K562 (cell line): ENCODE results near the gene TNIK. TPM values are rescaled to one million over a fixed set of nuclear protein-coding genes. Genes with fewer than 3 reads are reported as not detected.
A peak's percentile ranks its signal among the peaks of the same experiment; 100 is the strongest.

ENCODE experiments used
- ARID1B ChIP-seq: fragments of 450-650 bp; IDR thresholded peaks from 2 replicates; pipeline ENCODE4 v1.6.1; 2016; ENCODE audit warnings: antibody characterized with exemption, mild to moderate bottlenecking, inconsistent platforms
- ARID3B ChIP-seq: fragments of 250-450 bp; sonication (Bioruptor Pico); IDR thresholded peaks from 2 replicates; pipeline ENCODE4 v1.4.0; 2020; ENCODE audit warnings: borderline replicate concordance
- ID3 ChIP-seq, 2 experiments: fragments of 250-450 bp in 1 of 2; fragments of 450-650 bp in 1 of 2; sonication (Bioruptor Pico) in 1 of 2; IDR thresholded peaks; 2 replicates each; pipeline versions ENCODE4 v1.6.1 to v1.8.0; 2016 to 2021; ENCODE audit warnings: mild to moderate bottlenecking in 2 of 2, moderate library complexity in 2 of 2, missing compliant biosample characterization in 1 of 2, missing genetic modification characterization in 1 of 2
- IRF2 ChIP-seq: sonication (generic); formaldehyde crosslinking; IDR thresholded peaks from 2 replicates; pipeline ENCODE4 v1.8.1; 2022; ENCODE audit warnings: mild to moderate bottlenecking, missing genetic modification reagents
- KDM2B ChIP-seq: fragments of 250-450 bp; sonication (Bioruptor Pico); IDR thresholded peaks from 2 replicates; pipeline ENCODE4 v1.8.0; 2021; ENCODE audit warnings: mild to moderate bottlenecking, moderate library complexity
- NR2C2 ChIP-seq, 2 experiments: fragments of 200-800 bp in 1 of 2; sonication (Bioruptor generic) in 1 of 2; sonication (generic) in 1 of 2; formaldehyde crosslinking in 1 of 2; IDR thresholded peaks; 2 replicates each; pipeline versions ENCODE4 v1.6.1 to v1.8.0; 2016 to 2022; ENCODE audit warnings: mild to moderate bottlenecking in 1 of 2, missing compliant biosample characterization in 1 of 2, missing genetic modification characterization in 1 of 2, missing genetic modification reagents in 1 of 2
- RNF2 ChIP-seq: sonication (generic); IDR thresholded peaks from 2 replicates; pipeline ENCODE4 v1.6.1; 2016
- TAL1 ChIP-seq: fragments of 450-650 bp; IDR thresholded peaks from 2 replicates; pipeline ENCODE4 v1.6.1; 2016; ENCODE audit warnings: mild to moderate bottlenecking
- XRCC4 ChIP-seq: IDR thresholded peaks from one replicate; pipeline ENCODE4 v1.6.1; 2011; ENCODE audit not compliant: insufficient read depth, insufficient read length; ENCODE audit errors: extremely low read depth
- ZBTB34 ChIP-seq: fragments of 250-450 bp; sonication (Bioruptor Pico); IDR thresholded peaks from 2 replicates; pipeline ENCODE4 v1.8.0; 2021; ENCODE audit warnings: mild to moderate bottlenecking, moderate library complexity
- ZKSCAN8 ChIP-seq: fragments of 200-800 bp; sonication (Bioruptor generic); IDR thresholded peaks from 2 replicates; pipeline ENCODE4 v1.6.1; 2016; ENCODE audit warnings: missing genetic modification characterization, missing compliant biosample characterization
- ZNF143 ChIP-seq: sonication (generic); formaldehyde crosslinking; IDR thresholded peaks from 2 replicates; pipeline ENCODE4 v1.9.0; 2022; ENCODE audit warnings: mild to moderate bottlenecking, missing genetic modification reagents
- ZNF644 ChIP-seq: fragments of 200-800 bp; sonication (Bioruptor generic); IDR thresholded peaks from 2 replicates; pipeline ENCODE4 v1.6.1; 2016; ENCODE audit warnings: low read depth, missing genetic modification characterization, missing compliant biosample characterization
- polyA plus RNA-seq, 8 experiments: library from polyadenylated mRNA; depleted of rRNA in 4 of 8; stranded (reverse) in 5 of 8; unstranded in 3 of 8; fragments of >200 nt; fragmentation: Nextera tagmentation in 2 of 8; fragmentation: Illumina TruSeq in 1 of 8; extraction: Ambion mirVana in 2 of 8; extraction: Trizol in 1 of 8; gene quantifications; 2 replicates each; pipeline versions ENCODE4 v1.2.1 to v1.2.3, GENCODE V29; 2011 to 2014; ENCODE audit warnings: inconsistent platforms in 1 of 8, missing spikeins in 1 of 8
- total RNA-seq, 7 experiments: library from RNA; depleted of rRNA in 6 of 7; stranded (reverse); fragments of >200 nt in 6 of 7; fragmentation: Illumina TruSeq in 2 of 7; extraction: Trizol in 2 of 7; gene quantifications; 2 replicates each; pipeline versions ENCODE4 v1.2.1 to v1.2.3, GENCODE V29; 2011 to 2021; ENCODE audit warnings: low replicate concordance in 1 of 7
- TF ChIP-seq, protein P1 (sequence below): fragments of 450-650 bp; IDR thresholded peaks from 2 replicates; pipeline ENCODE4 v1.7.1; 2018; ENCODE audit warnings: mild to moderate bottlenecking, low read depth; ENCODE audit not compliant: partially characterized antibody
- TF ChIP-seq, protein P2 (sequence below): fragments of 250-450 bp; sonication (Bioruptor Pico); IDR thresholded peaks from 2 replicates; pipeline ENCODE4 v1.8.0; 2022; ENCODE audit warnings: inconsistent platforms, mild to moderate bottlenecking, moderate library complexity, borderline replicate concordance
- TF ChIP-seq, protein P3 (sequence below): fragments of 450-650 bp; IDR thresholded peaks from 2 replicates; pipeline ENCODE4 v1.7.0; 2016; ENCODE audit warnings: borderline replicate concordance

Gene TNIK
- total and polyA plus RNA-seq, 9 of the 15 experiments (the other 6 are each of a cell fraction or from before 2014, with no cell fraction given): 6.6 to 39.0 (median 24.7) TPM

GRCh38 chr3:171446801-171447578 lies 13.2 kb downstream of the TNIK start (continued):
- TF ChIP-seq, protein P1, sequence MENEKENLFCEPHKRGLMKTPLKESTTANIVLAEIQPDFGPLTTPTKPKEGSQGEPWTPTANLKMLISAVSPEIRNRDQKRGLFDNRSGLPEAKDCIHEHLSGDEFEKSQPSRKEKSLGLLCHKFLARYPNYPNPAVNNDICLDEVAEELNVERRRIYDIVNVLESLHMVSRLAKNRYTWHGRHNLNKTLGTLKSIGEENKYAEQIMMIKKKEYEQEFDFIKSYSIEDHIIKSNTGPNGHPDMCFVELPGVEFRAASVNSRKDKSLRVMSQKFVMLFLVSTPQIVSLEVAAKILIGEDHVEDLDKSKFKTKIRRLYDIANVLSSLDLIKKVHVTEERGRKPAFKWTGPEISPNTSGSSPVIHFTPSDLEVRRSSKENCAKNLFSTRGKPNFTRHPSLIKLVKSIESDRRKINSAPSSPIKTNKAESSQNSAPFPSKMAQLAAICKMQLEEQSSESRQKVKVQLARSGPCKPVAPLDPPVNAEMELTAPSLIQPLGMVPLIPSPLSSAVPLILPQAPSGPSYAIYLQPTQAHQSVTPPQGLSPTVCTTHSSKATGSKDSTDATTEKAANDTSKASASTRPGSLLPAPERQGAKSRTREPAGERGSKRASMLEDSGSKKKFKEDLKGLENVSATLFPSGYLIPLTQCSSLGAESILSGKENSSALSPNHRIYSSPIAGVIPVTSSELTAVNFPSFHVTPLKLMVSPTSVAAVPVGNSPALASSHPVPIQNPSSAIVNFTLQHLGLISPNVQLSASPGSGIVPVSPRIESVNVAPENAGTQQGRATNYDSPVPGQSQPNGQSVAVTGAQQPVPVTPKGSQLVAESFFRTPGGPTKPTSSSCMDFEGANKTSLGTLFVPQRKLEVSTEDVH: peak; percentile 31
- TF ChIP-seq, protein P2, sequence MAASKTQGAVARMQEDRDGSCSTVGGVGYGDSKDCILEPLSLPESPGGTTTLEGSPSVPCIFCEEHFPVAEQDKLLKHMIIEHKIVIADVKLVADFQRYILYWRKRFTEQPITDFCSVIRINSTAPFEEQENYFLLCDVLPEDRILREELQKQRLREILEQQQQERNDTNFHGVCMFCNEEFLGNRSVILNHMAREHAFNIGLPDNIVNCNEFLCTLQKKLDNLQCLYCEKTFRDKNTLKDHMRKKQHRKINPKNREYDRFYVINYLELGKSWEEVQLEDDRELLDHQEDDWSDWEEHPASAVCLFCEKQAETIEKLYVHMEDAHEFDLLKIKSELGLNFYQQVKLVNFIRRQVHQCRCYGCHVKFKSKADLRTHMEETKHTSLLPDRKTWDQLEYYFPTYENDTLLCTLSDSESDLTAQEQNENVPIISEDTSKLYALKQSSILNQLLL (CRISPR knock-in tag): no peak
- TF ChIP-seq ZNF143 (CRISPR knock-in tag): peak; percentile 72
- TF ChIP-seq ARID3B (CRISPR knock-in tag): no peak
- no peak for TF ChIP-seq NR2C2 (CRISPR knock-in tag; IDR thresholded peaks at IDR 0.05)
- peak; percentile 63 for TF ChIP-seq NR2C2 (tag; IDR thresholded peaks at IDR 0.05)
- no peak for TF ChIP-seq XRCC4
- TF ChIP-seq ZKSCAN8 (CRISPR knock-in tag): peak; percentile 81; the same call in 1 of the 2 replicates
- TF ChIP-seq KDM2B (CRISPR knock-in tag): no peak
- TF ChIP-seq ID3 (CRISPR knock-in tag; IDR thresholded peaks at IDR 0.05): no peak
- 0 out of 2 replicates have a peak, but pooled peaks have one; percentile 35 for TF ChIP-seq ID3 (tag; IDR thresholded peaks at IDR 0.05)
- TF ChIP-seq IRF2 (CRISPR knock-in tag): no peak
- peak; percentile 93 for TF ChIP-seq ZNF644
- peak; percentile 97 for TF ChIP-seq ARID1B
- TF ChIP-seq TAL1: peak; percentile 96
- TF ChIP-seq ZBTB34: no peak
- TF ChIP-seq RNF2: peak; percentile 18; the same call in 1 of the 2 replicates
- TF ChIP-seq, protein P3, sequence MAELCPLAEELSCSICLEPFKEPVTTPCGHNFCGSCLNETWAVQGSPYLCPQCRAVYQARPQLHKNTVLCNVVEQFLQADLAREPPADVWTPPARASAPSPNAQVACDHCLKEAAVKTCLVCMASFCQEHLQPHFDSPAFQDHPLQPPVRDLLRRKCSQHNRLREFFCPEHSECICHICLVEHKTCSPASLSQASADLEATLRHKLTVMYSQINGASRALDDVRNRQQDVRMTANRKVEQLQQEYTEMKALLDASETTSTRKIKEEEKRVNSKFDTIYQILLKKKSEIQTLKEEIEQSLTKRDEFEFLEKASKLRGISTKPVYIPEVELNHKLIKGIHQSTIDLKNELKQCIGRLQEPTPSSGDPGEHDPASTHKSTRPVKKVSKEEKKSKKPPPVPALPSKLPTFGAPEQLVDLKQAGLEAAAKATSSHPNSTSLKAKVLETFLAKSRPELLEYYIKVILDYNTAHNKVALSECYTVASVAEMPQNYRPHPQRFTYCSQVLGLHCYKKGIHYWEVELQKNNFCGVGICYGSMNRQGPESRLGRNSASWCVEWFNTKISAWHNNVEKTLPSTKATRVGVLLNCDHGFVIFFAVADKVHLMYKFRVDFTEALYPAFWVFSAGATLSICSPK: no peak
